H4 (cell line): ENCODE results near the gene YPEL2. TPM values are rescaled to one million over a fixed set of nuclear protein-coding genes. Genes with fewer than 3 reads are reported as not detected.

ENCODE experiments used
- DNase-seq: peaks from one replicate; pipeline ENCODE4 v3.0.0-alpha.2; 2015; ENCODE audit warnings: low spot score
- total RNA-seq: library from RNA; depleted of rRNA; stranded (reverse); fragments of >200 nt; shearing (Covaris generic); gene quantifications from 2 replicates; pipeline ENCODE4 v1.2.3, GENCODE V29; 2014

The YPEL2 gene
- total RNA-seq, 1 experiment from 2014 or later: 1.9 TPM

GRCh38 chr17:59356543-59357218 lies 25.2 kb downstream of the YPEL2 start:
- DNase-seq: no peak

- DNase-seq: no peak
Measured at GRCh38 chr17:59357219-59357697, 25.8 kb downstream of the YPEL2 start.

- no peak for DNase-seq
Measured at GRCh38 chr17:59357929-59358328, 26.5 kb downstream of the YPEL2 start.

- peak; percentile 72 for DNase-seq
Measured at GRCh38 chr17:59361386-59361785, 29.9 kb downstream of the YPEL2 start.

- DNase-seq: peak; percentile 95
Measured at GRCh38 chr17:59361916-59362810, 30.7 kb downstream of the YPEL2 start.

- DNase-seq: no peak
Measured at GRCh38 chr17:59362811-59363205, 31.4 kb downstream of the YPEL2 start.

- no peak for DNase-seq
Measured at GRCh38 chr17:59365383-59365981, 34.0 kb downstream of the YPEL2 start.

- no peak for DNase-seq
Measured at GRCh38 chr17:59366040-59366757, 34.7 kb downstream of the YPEL2 start.

GRCh38 chr17:59366773-59367656 lies 35.6 kb downstream of the YPEL2 start:
- DNase-seq: peak; percentile 58

GRCh38 chr17:59367657-59368045 lies 36.2 kb downstream of the YPEL2 start:
- DNase-seq: no peak

- no peak for DNase-seq
Measured at GRCh38 chr17:59368218-59368857, 36.9 kb downstream of the YPEL2 start.

- DNase-seq: peak; percentile 36
Measured at GRCh38 chr17:59369031-59369975, 37.8 kb downstream of the YPEL2 start.

GRCh38 chr17:59370593-59371299 lies 39.3 kb downstream of the YPEL2 start:
- no peak for DNase-seq

- DNase-seq: no peak
Measured at GRCh38 chr17:59371416-59372100, 40.1 kb downstream of the YPEL2 start.

- DNase-seq: peak; percentile 88
Measured at GRCh38 chr17:59372138-59372751, 40.8 kb downstream of the YPEL2 start.

- no peak for DNase-seq
Measured at GRCh38 chr17:59373882-59374495, 42.5 kb downstream of the YPEL2 start.

GRCh38 chr17:59374612-59375011 lies 43.2 kb downstream of the YPEL2 start:
- no peak for DNase-seq
